Loucy (cell line): ENCODE results near the gene MMP2.

Experiments used
- H2AFZ ChIP-seq: fragments of 200-600 bp; sonication (generic); 2 replicates; pipeline ENCODE4 v1.6.0; 2016; ENCODE audit warnings: antibody characterized with exemption, mild to moderate bottlenecking, low read length, moderate library complexity
- H3F3A ChIP-seq: fragments of 200-600 bp; 2 replicates; pipeline ENCODE4 v1.6.0; 2016; ENCODE audit warnings: antibody characterized with exemption, low read depth, mild to moderate bottlenecking
- H3K27me3 ChIP-seq: fragments of 200-600 bp; sonication (generic); 2 replicates; pipeline ENCODE4 v1.6.1; 2014; ENCODE audit warnings: low read length, mild to moderate bottlenecking; ENCODE audit not compliant: insufficient read depth, poor library complexity, severe bottlenecking
- H3K36me3 ChIP-seq: fragments of 200-600 bp; sonication (generic); 2 replicates; pipeline ENCODE4 v1.6.1; 2016; ENCODE audit warnings: low read length; ENCODE audit not compliant: insufficient read depth
- H3K4me1 ChIP-seq: fragments of 200-600 bp; sonication (generic); 2 replicates; pipeline ENCODE4 v1.5.1; 2014; ENCODE audit warnings: low read length, mild to moderate bottlenecking; ENCODE audit not compliant: insufficient read depth, poor library complexity, severe bottlenecking
- H3K4me2 ChIP-seq: fragments of 200-600 bp; sonication (generic); 2 replicates; pipeline ENCODE4 v1.6.0; 2014; ENCODE audit warnings: antibody characterized with exemption, low read length, low read depth, mild to moderate bottlenecking; ENCODE audit not compliant: poor library complexity, severe bottlenecking
- H3K4me3 ChIP-seq: fragments of 200-600 bp; sonication (generic); 2 replicates; pipeline ENCODE4 v1.5.1; 2014; ENCODE audit warnings: low read length, mild to moderate bottlenecking, mixed read lengths; ENCODE audit not compliant: poor library complexity, severe bottlenecking
- H3K79me2 ChIP-seq: fragments of 200-600 bp; sonication (generic); 2 replicates; pipeline ENCODE4 v1.6.1; 2014; ENCODE audit warnings: low read length; ENCODE audit not compliant: insufficient read depth
- H3K9ac ChIP-seq: fragments of 200-600 bp; sonication (generic); 2 replicates; pipeline ENCODE4 v1.6.0; 2014; ENCODE audit warnings: mild to moderate bottlenecking, low read depth, low read length, moderate library complexity; ENCODE audit not compliant: poor library complexity, severe bottlenecking
- H3K9me2 ChIP-seq: fragments of 200-600 bp; sonication (generic); replicated peaks from 2 replicates; pipeline ENCODE4 v1.6.1; 2016; ENCODE audit warnings: low read depth, low read length, mixed read lengths
- H3K9me3 ChIP-seq: fragments of 200-600 bp; sonication (generic); 2 replicates; pipeline ENCODE4 v1.6.1; 2014; ENCODE audit warnings: mild to moderate bottlenecking, antibody characterized with exemption, low read length, low read depth; ENCODE audit not compliant: insufficient read depth
- H4K20me1 ChIP-seq: fragments of 200-600 bp; sonication (generic); 2 replicates; pipeline ENCODE4 v1.6.0; 2014; ENCODE audit warnings: antibody characterized with exemption, low read length, mild to moderate bottlenecking; ENCODE audit not compliant: insufficient read depth, poor library complexity, severe bottlenecking
- CTCF ChIP-seq: fragments of 200-600 bp; sonication (generic); conservative IDR thresholded peaks from 2 replicates; pipeline ENCODE4 v1.5.1; 2014; ENCODE audit warnings: mild to moderate bottlenecking, antibody characterized with exemption, low read length
- EZH2phosphoT487 ChIP-seq: fragments of 200-600 bp; IDR thresholded peaks from 2 replicates; pipeline ENCODE4 v1.6.1; 2018; ENCODE audit warnings: antibody characterized with exemption, mild to moderate bottlenecking, moderate library complexity, borderline replicate concordance

MMP2 gene

GRCh38 chr16:55492756-55493380 is 13.9 kb downstream of the MMP2 start:
- no peak for TF ChIP-seq EZH2phosphoT487
- no peak for TF ChIP-seq CTCF
- Histone ChIP-seq H3K27me3 (no peaks in the 10 kb centered on the region), H3K9me3 (no peaks in the 10 kb centered on the region), H3F3A (no peaks in the 10 kb centered on the region), H3K9me2 (no peaks in the 10 kb centered on the region), H3K4me1 (peaks cover 27% of the 10 kb centered on the region), H3K79me2 (no peaks in the 10 kb centered on the region), H2AFZ (no peak overlapping the region), H3K9ac (no peak overlapping the region), H3K4me3 (no peak overlapping the region), H3K4me2 (no peak overlapping the region), H4K20me1 (no peaks in the 10 kb centered on the region), H3K36me3 (no peaks in the 10 kb centered on the region)

DNA sequence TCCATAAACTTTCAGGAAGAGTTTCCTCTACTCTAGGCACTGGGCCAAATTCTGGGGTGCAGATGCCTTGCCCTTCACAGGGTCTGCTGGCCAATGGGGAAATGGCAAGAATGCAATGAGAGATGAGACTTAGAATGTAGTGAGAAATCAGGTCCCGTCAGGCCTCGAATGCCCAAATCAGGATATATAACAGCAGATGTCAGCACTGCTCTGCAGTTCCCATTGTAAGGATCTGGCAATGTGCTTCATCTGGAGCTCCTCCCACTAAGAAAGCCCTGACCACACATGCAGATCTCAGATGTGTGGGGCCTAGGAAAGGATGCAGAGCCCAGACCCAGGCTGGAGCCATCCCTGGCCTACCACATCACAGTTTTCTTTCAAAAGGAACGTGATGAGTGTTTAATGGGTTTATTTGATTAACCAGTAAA is 16.0 kb downstream of the MMP2 start:
- TF ChIP-seq EZH2phosphoT487 (no peak), CTCF (peak; percentile 41)
- Histone ChIP-seq H3K9me2 (no peaks in the 10 kb centered on the region), H3K36me3 (no peaks in the 10 kb centered on the region), H3K9me3 (no peaks in the 10 kb centered on the region), H3F3A (no peaks in the 10 kb centered on the region), H3K27me3 (no peaks in the 10 kb centered on the region), H4K20me1 (no peaks in the 10 kb centered on the region), H3K79me2 (no peaks in the 10 kb centered on the region), H3K4me3 (no peak overlapping the region), H2AFZ (no peak overlapping the region), H3K9ac (no peak overlapping the region), H3K4me2 (no peak overlapping the region), H3K4me1 (peaks cover 42% of the 10 kb centered on the region)

- Histone ChIP-seq H3K4me2 (no peak overlapping the region), H3K4me1 (peaks cover 49% of the 10 kb centered on the region), H3K79me2 (no peaks in the 10 kb centered on the region), H4K20me1 (no peaks in the 10 kb centered on the region), H3K9ac (no peak overlapping the region), H3K4me3 (no peak overlapping the region), H2AFZ (no peak overlapping the region), H3F3A (no peaks in the 10 kb centered on the region), H3K36me3 (no peaks in the 10 kb centered on the region), H3K27me3 (no peaks in the 10 kb centered on the region), H3K9me3 (no peaks in the 10 kb centered on the region), H3K9me2 (no peaks in the 10 kb centered on the region)
- TF ChIP-seq EZH2phosphoT487: no peak
- TF ChIP-seq CTCF: no peak
These were observed 16.8 kb downstream of the MMP2 start for GRCh38 chr16:55495616-55496289.
